Peyer's patch (tissue), 4 donors: Measurements from ENCODE around the gene GPR132. TPM values are rescaled to one million over a fixed set of nuclear protein-coding genes. Genes with fewer than 3 reads are reported as not detected.
A peak's percentile ranks its signal among the peaks of the same experiment; 100 is the strongest.

ENCODE experiments used
- DNase-seq, 3 donors: peaks; one replicate each; pipeline ENCODE4 v3.0.0-alpha.2; 2017 to 2019
- H3K27ac ChIP-seq, 4 donors: fragments of 200-600 bp; sonication (generic); one replicate each; pipeline ENCODE4 v1.5.1; 2016 to 2019
- H3K27me3 ChIP-seq, 2 donors: fragments of 200-600 bp; sonication (generic); one replicate each; pipeline ENCODE4 v1.5.1; 2019
- H3K36me3 ChIP-seq, 3 donors: fragments of 200-600 bp; sonication (generic); one replicate each; pipeline ENCODE4 v1.5.1; 2016 to 2019
- H3K4me1 ChIP-seq, 4 donors: fragments of 200-600 bp; sonication (generic); one replicate each; pipeline ENCODE4 v1.5.1; 2016 to 2019
- H3K4me3 ChIP-seq, 4 donors: fragments of 200-600 bp; sonication (generic); 1 replicate in 3 of 4; 2 replicates in 1 of 4; pipeline ENCODE4 v1.5.1; 2016 to 2019; ENCODE audit warnings: mild to moderate bottlenecking in 1 of 4
- H3K9me3 ChIP-seq, 4 donors: fragments of 200-600 bp; sonication (generic); one replicate each; pipeline ENCODE4 v1.5.1; 2016 to 2019; ENCODE audit warnings: mild to moderate bottlenecking in 1 of 4
- CTCF ChIP-seq, 6 experiments: fragments of 450-650 bp in 4 of 6; fragments of 200-600 bp in 2 of 6; sonication (generic) in 1 of 6; IDR thresholded peaks; one replicate each; pipeline ENCODE4 v1.5.1; 2017 to 2019; ENCODE audit warnings: antibody characterized with exemption in 6 of 6, mild to moderate bottlenecking in 3 of 6, moderate library complexity in 1 of 6
- POLR2A ChIP-seq, 2 donors: fragments of 450-650 bp; IDR thresholded peaks; one replicate each; pipeline ENCODE4 v1.5.1; 2017; ENCODE audit warnings: antibody characterized with exemption in 2 of 2, mild to moderate bottlenecking in 2 of 2, moderate library complexity in 2 of 2
- total RNA-seq, 4 donors: library from RNA; depleted of rRNA; stranded (reverse); fragments of >200 nt; gene quantifications; one replicate each; pipeline ENCODE4 v1.1.0, GENCODE V29; 2016

GPR132 gene
- total RNA-seq, 4 donors from 2014 or later: 1.5 to 29.7 (median 4.2) TPM

- Histone ChIP-seq H3K9me3 (no peaks in the 10 kb centered on the region), H3K36me3 (no peaks in the 10 kb centered on the region), H3K4me3 (no peak overlapping the region), H3K27ac (peak overlapping the region in 1 of 4 donors; percentile 95), H3K27me3 (no peaks in the 10 kb centered on the region), H3K4me1 (peaks cover 0 to 24% (median 22%) of the 10 kb centered on the region in 4 donors)
- peak in 1 of 3 donors; percentile 47 for DNase-seq
- peak in 1 of 6 experiments; percentile 1 for TF ChIP-seq CTCF (IDR thresholded peaks at IDR 0.05)
- no peak for TF ChIP-seq POLR2A (IDR thresholded peaks at IDR 0.05)
These were observed 3.6 kb upstream of the GPR132 start for GRCh38 chr14:105068818-105069217.

- H3K27me3 ChIP-seq: no peaks in the 10 kb centered on the region
- H3K4me1 ChIP-seq: peaks cover 0 to 25% (median 24%) of the 10 kb centered on the region in 4 donors
- H3K4me3 ChIP-seq: no peak overlapping the region
- TF ChIP-seq CTCF (IDR thresholded peaks at IDR 0.05) (no peak), POLR2A (IDR thresholded peaks at IDR 0.05) (no peak)
- H3K9me3 ChIP-seq: no peaks in the 10 kb centered on the region
- H3K27ac ChIP-seq: peak overlapping the region in 2 of 4 donors; percentile 91 to 95
- peak in 1 of 3 donors; percentile 45 for DNase-seq
- H3K36me3 ChIP-seq: no peaks in the 10 kb centered on the region
These were observed 2.7 kb upstream of the GPR132 start for GRCh38 chr14:105067969-105068301.

- Histone ChIP-seq H3K9me3 (no peaks in the 10 kb centered on the region), H3K36me3 (no peaks in the 10 kb centered on the region), H3K27ac (peak overlapping the region; percentile 54 to 95 (median 80)), H3K27me3 (no peaks in the 10 kb centered on the region), H3K4me3 (no peak overlapping the region), H3K4me1 (peaks cover 0 to 25% (median 24%) of the 10 kb centered on the region in 4 donors)
- no peak for TF ChIP-seq CTCF (IDR thresholded peaks at IDR 0.05)
- TF ChIP-seq POLR2A (IDR thresholded peaks at IDR 0.05): no peak
- DNase-seq: peak; percentile 46 to 78 (median 77)
These were observed 2.1 kb upstream of the GPR132 start for GRCh38 chr14:105067140-105067968.

GRCh38 chr14:105066240-105067071, 1.2 kb upstream of the GPR132 start:
- Histone ChIP-seq H3K9me3 (no peaks in the 10 kb centered on the region), H3K4me1 (peaks cover 0 to 30% (median 24%) of the 10 kb centered on the region in 4 donors), H3K27ac (peak overlapping the region; percentile 70 to 95 (median 84)), H3K4me3 (peak overlapping the region in 3 of 4 donors; percentile 28 to 60 (median 34)), H3K27me3 (no peaks in the 10 kb centered on the region), H3K36me3 (no peaks in the 10 kb centered on the region)
- peak; percentile 46 to 49 (median 48) for DNase-seq
- TF ChIP-seq POLR2A (IDR thresholded peaks at IDR 0.05) (no peak), CTCF (IDR thresholded peaks at IDR 0.05) (no peak)

GRCh38 chr14:105064721-105065143, 498 bp downstream of the GPR132 start:
- no peaks in the 10 kb centered on the region for H3K27me3 ChIP-seq
- peaks cover 0 to 40% (median 31%) of the 10 kb centered on the region in 4 donors for H3K4me1 ChIP-seq
- no peaks in the 10 kb centered on the region for H3K9me3 ChIP-seq
- peak overlapping the region; percentile 70 to 95 (median 84) for H3K27ac ChIP-seq
- DNase-seq: peak in 2 of 3 donors; percentile 76
- peak overlapping the region; percentile 38 to 60 (median 42) for H3K4me3 ChIP-seq
- TF ChIP-seq CTCF (IDR thresholded peaks at IDR 0.05) (no peak), POLR2A (IDR thresholded peaks at IDR 0.05) (no peak)
- no peaks in the 10 kb centered on the region for H3K36me3 ChIP-seq
